ENCODE data around the gene ISG20L2.

GRCh38 chr1:156738916-156739315 lies 10.3 kb upstream of the ISG20L2 start:
- TF ChIP-seq MAX (IDR thresholded peaks at IDR 0.05; ENCODE audit: low read depth, low read length) (no peak), CTCF (IDR thresholded peaks at IDR 0.05; ENCODE audit: low read depth, low read length) (no peak), POLR2A (IDR thresholded peaks at IDR 0.05; ENCODE audit: extremely low read depth, insufficient read length) (no peak)
